ENCODE results near the gene ZSWIM4.

GRCh38 chr19:13807421-13808021 lies 12.3 kb downstream of the ZSWIM4 start:
- TF ChIP-seq CTCF (IDR thresholded peaks at IDR 0.05) (no peak), POLR2A (IDR thresholded peaks at IDR 0.05) (no peak)

All from right lobe of liver (tissue), 4 donors.